ENCODE measurements around the gene ZBTB42. TPM values are rescaled to one million over a fixed set of nuclear protein-coding genes. Genes with fewer than 3 reads are reported as not detected.
A peak's percentile ranks its signal among the peaks of the same experiment; 100 is the strongest.

Gene ZBTB42
- total and polyA plus RNA-seq, 2 donors (not counting 1 experiment from before 2014, with no cell fraction given): 1.6 to 8.3 TPM

DNA sequence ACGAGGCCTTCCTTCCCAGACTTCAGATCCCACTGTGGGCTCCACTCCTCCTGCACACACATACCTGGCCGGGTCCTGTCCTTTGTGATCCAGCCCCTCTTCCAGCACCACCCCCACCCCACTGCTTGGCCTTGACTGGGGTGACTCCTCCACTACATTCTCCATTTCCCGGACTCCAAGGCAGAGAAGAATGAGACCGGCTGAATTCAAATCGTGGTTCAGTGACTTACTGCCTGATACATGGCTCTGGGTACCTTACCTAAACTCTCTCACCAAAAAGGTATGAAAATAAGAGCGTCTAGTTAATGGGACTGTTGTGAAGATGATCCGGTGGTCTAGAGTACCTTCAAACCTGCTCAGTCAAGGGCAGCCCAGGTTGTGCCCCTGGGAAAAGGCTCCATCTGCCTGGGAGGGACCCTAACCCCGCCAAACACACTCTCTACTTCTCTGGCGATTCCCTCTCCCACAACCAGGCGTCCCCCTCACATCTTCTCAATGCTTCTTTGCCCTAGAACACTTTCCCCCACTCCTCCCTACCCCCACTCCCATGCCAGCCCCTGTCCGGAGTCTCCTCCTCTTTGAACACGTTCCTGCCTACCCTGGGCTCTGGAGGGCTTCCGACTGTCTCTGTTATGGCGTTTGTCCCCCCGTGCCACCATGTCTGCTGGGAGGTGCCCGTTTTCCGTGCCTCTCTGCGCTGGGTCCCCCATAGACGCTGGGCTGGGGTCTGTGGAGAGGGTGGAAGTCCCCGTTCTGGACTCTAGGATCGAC is 1.5 kb upstream of the ZBTB42 start:
- no peak for TF ChIP-seq EZH2 (IDR thresholded peaks at IDR 0.05; ENCODE audit: borderline replicate concordance, insufficient read depth, low read depth, low read length, poor library complexity, severe bottlenecking)
- TF ChIP-seq, protein P1, sequence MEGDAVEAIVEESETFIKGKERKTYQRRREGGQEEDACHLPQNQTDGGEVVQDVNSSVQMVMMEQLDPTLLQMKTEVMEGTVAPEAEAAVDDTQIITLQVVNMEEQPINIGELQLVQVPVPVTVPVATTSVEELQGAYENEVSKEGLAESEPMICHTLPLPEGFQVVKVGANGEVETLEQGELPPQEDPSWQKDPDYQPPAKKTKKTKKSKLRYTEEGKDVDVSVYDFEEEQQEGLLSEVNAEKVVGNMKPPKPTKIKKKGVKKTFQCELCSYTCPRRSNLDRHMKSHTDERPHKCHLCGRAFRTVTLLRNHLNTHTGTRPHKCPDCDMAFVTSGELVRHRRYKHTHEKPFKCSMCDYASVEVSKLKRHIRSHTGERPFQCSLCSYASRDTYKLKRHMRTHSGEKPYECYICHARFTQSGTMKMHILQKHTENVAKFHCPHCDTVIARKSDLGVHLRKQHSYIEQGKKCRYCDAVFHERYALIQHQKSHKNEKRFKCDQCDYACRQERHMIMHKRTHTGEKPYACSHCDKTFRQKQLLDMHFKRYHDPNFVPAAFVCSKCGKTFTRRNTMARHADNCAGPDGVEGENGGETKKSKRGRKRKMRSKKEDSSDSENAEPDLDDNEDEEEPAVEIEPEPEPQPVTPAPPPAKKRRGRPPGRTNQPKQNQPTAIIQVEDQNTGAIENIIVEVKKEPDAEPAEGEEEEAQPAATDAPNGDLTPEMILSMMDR (IDR thresholded peaks at IDR 0.05): no peak
- H3K36me3 ChIP-seq (replicated peaks in 1 of 2; ENCODE audit: control extremely low read depth in 1 of 2, control insufficient read depth in 1 of 2, extremely low read depth in 1 of 2, insufficient read depth in 2 of 2, low read length in 1 of 2): no peaks in the 10 kb centered on the region
- Mint-ChIP-seq H3K27ac (peak overlapping the region; percentile 80), H3K9me3 (ENCODE audit: insufficient read depth) (no peaks in the 10 kb centered on the region), H3K4me1 (peaks cover 44% of the 10 kb centered on the region), H3K27me3 (no peaks in the 10 kb centered on the region), H3K4me3 (peak overlapping the region; percentile 81)
- peak overlapping the region; percentile 80 for H3K4me2 ChIP-seq (replicated peaks; ENCODE audit: low read depth, low read length, poor library complexity, severe bottlenecking)
- intact Hi-C loops (cut with micrococcal nuclease): loop anchor here (1.0 to 2.0 kb wide), 2 partner anchors 47 to 185 kb away; partner anchors contain the start of gene CLBA1
- peak overlapping the region; percentile 72 to 88 for H3K27ac ChIP-seq (ENCODE audit: low read length in 2 of 2)
- peak overlapping the region; percentile 39 for H2AFZ ChIP-seq (ENCODE audit: insufficient read depth, low read depth, low read length, poor library complexity, severe bottlenecking)
- H3K79me2 ChIP-seq (ENCODE audit: control insufficient read depth, insufficient read depth, low read length): peaks cover 6% of the 10 kb centered on the region
- ChIA-PET POLR2A (interaction anchor here (1.2 kb wide), 1 partner anchor 15 kb away, joined by 3 read pairs; no protein-coding TSS in a partner anchor), CTCF (interaction anchor here (1.4 to 2.4 kb wide), 2 partner anchors 31 kb away, joined by 4 to 8 read pairs; no protein-coding TSS in a partner anchor)
- no peaks in the 10 kb centered on the region for H3K27me3 ChIP-seq (replicated peaks in 1 of 4; ENCODE audit: control extremely low read depth in 1 of 4, control insufficient read depth in 3 of 4, insufficient read depth in 4 of 4, low read length in 3 of 4)
- no peaks in the 10 kb centered on the region for H3K9me3 ChIP-seq (ENCODE audit: control extremely low read depth in 1 of 3, control insufficient read depth in 2 of 3, insufficient read depth in 1 of 3, low read length in 2 of 3)
- DNase-seq (peak; percentile 63), ATAC-seq (ENCODE audit: low read depth) (no peak)
- peaks cover 28% of the 10 kb centered on the region for H4K20me1 ChIP-seq (ENCODE audit: control insufficient read depth, insufficient read depth, low read length, poor library complexity, severe bottlenecking)
- WGBS (ENCODE audit: insufficient coverage): 48% methylated on average over 13 of the region's 21 CpGs
- H3K4me3 ChIP-seq (ENCODE audit: control extremely low read depth in 1 of 5, extremely low read depth in 1 of 5, insufficient read depth in 1 of 5, low read depth in 2 of 5, low read length in 4 of 5): peak overlapping the region in 4 of 5 experiments; percentile 47 to 72 (median 52)
- H3K4me1 ChIP-seq (ENCODE audit: control insufficient read depth in 2 of 2, insufficient read depth in 2 of 2, low read length in 2 of 2): peaks cover 23 to 57% of the 10 kb centered on the region in 2 donors
- peak overlapping the region; percentile 49 for H3K9ac ChIP-seq (ENCODE audit: low read length)
